ENCODE measurements around the gene TP63. TPM values are rescaled to one million over a fixed set of nuclear protein-coding genes. Genes with fewer than 3 reads are reported as not detected.
"Not testable (repeated sequence)": the region's sequence is repeated elsewhere in the genome, so short reads cannot be mapped to it uniquely, and the experiment has no call there.

TP63 gene
- total RNA-seq, 1 experiment from 2014 or later = not detected

DNA sequence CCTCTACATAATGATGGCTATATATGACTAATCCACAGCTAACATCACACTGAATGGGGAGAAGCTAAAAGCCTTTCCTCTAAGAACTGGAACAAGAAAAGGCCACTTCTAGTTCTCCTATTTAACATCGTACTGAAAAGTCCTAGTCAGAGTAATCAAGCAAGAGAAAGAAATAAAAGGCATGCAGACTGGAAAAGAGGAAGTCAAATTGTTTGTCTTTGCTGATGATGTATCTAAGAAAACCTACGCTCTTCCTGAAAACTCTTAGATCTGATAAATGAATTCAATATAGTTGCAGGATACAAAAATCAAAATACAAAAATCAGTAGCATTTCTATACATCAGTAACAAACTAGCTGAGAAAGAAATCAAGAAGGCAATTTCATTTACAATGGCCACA is 116.9 kb downstream of the TP63 start:
- Histone ChIP-seq H2BK12ac (ENCODE audit: insufficient read length, low read depth, low read length) (no peak overlapping the region), H3K9ac (ENCODE audit: extremely low read depth, insufficient read length, low read length) (no peak overlapping the region), H3K4ac (ENCODE audit: low read depth, low read length) (no peak overlapping the region), H2AK5ac (ENCODE audit: insufficient read length, low read length) (no peak overlapping the region), H3K4me1 (ENCODE audit: insufficient read depth, low read length) (no peaks in the 10 kb centered on the region), H3K79me2 (ENCODE audit: insufficient read depth, low read length) (no peaks in the 10 kb centered on the region), H4K91ac (ENCODE audit: insufficient read length, low read depth, low read length) (no peak overlapping the region), H2AFZ (ENCODE audit: low read length) (no peak overlapping the region), H3K23ac (ENCODE audit: insufficient read length, low read depth, low read length) (no peak overlapping the region), H3K9me3 (ENCODE audit: control insufficient read depth, low read depth, low read length) (no peaks in the 10 kb centered on the region), H2BK20ac (ENCODE audit: low read depth, low read length, poor library complexity, severe bottlenecking) (no peak overlapping the region), H3K27me3 (ENCODE audit: insufficient read depth, low read length) (no peaks in the 10 kb centered on the region), H2BK5ac (ENCODE audit: insufficient read length, low read length) (no peak overlapping the region), H4K20me1 (ENCODE audit: control insufficient read depth, insufficient read depth, insufficient read length) (no peaks in the 10 kb centered on the region), H3K14ac (ENCODE audit: insufficient read depth, low read length) (no peak overlapping the region), H3T11ph (ENCODE audit: low read length) (no peak overlapping the region), H3K56ac (ENCODE audit: insufficient read length, low read depth, low read length) (no peak overlapping the region), H3K27ac (ENCODE audit: insufficient read length, low read depth, low read length) (no peak overlapping the region), H3K18ac (ENCODE audit: insufficient read length, low read depth, low read length) (no peak overlapping the region), H2BK120ac (ENCODE audit: low read depth, low read length, poor library complexity, severe bottlenecking) (no peak overlapping the region), H3K79me1 (ENCODE audit: insufficient read depth, low read depth, low read length, poor library complexity, severe bottlenecking) (no peaks in the 10 kb centered on the region), H4K5ac (ENCODE audit: insufficient read length, low read depth, low read length) (no peak overlapping the region), H4K8ac (replicated peaks; ENCODE audit: insufficient read length, low read depth, low read length) (no peak overlapping the region), H2BK15ac (ENCODE audit: low read depth, low read length) (no peak overlapping the region), H3K4me2 (ENCODE audit: insufficient read depth, insufficient read length, low read length) (no peak overlapping the region), H3K23me2 (ENCODE audit: insufficient read length, low read depth, low read length, poor library complexity, severe bottlenecking) (no peaks in the 10 kb centered on the region)
- no peaks in the 10 kb centered on the region for H3K4me1 Mint-ChIP-seq
- no peaks in the 10 kb centered on the region for H3K36me3 Mint-ChIP-seq (ENCODE audit: insufficient read depth in 1 of 3, low read depth in 3 of 3)
- TF ChIP-seq, protein P1, sequence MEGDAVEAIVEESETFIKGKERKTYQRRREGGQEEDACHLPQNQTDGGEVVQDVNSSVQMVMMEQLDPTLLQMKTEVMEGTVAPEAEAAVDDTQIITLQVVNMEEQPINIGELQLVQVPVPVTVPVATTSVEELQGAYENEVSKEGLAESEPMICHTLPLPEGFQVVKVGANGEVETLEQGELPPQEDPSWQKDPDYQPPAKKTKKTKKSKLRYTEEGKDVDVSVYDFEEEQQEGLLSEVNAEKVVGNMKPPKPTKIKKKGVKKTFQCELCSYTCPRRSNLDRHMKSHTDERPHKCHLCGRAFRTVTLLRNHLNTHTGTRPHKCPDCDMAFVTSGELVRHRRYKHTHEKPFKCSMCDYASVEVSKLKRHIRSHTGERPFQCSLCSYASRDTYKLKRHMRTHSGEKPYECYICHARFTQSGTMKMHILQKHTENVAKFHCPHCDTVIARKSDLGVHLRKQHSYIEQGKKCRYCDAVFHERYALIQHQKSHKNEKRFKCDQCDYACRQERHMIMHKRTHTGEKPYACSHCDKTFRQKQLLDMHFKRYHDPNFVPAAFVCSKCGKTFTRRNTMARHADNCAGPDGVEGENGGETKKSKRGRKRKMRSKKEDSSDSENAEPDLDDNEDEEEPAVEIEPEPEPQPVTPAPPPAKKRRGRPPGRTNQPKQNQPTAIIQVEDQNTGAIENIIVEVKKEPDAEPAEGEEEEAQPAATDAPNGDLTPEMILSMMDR (conservative IDR thresholded peaks at IDR 0.05) = no peak
- H3K9me3 Mint-ChIP-seq = peaks cover 0 to 4% of the 10 kb centered on the region in 2 experiments; a peak in 1 of 5 replicates
- no peak for DNase-seq
- H3K27me3 Mint-ChIP-seq (ENCODE audit: low read depth) = no peaks in the 10 kb centered on the region; the same call in 1 of the 2 replicates
- no peak overlapping the region for H3K27ac Mint-ChIP-seq
- WGBS (ENCODE audit: extremely low coverage, insufficient read length, low lambda C conversion rate) = no CpG with 5 or more reads among the region's 2 CpGs
- H3K4me3 Mint-ChIP-seq = no peak overlapping the region

GRCh38 chr3:189750972-189751371 is 119.8 kb downstream of the TP63 start:
- not testable (repeated sequence) for H3K79me2 ChIP-seq (ENCODE audit: insufficient read depth, low read length); H4K5ac ChIP-seq (ENCODE audit: insufficient read length, low read depth, low read length); H3K4me3 Mint-ChIP-seq; H2BK5ac ChIP-seq (ENCODE audit: insufficient read length, low read length); H3K27me3 Mint-ChIP-seq (ENCODE audit: low read depth); H3K79me1 ChIP-seq (ENCODE audit: insufficient read depth, low read depth, low read length, poor library complexity, severe bottlenecking); H3K18ac ChIP-seq (ENCODE audit: insufficient read length, low read depth, low read length); H2BK12ac ChIP-seq (ENCODE audit: insufficient read length, low read depth, low read length); H3K36me3 Mint-ChIP-seq (ENCODE audit: insufficient read depth in 1 of 3, low read depth in 3 of 3); H3T11ph ChIP-seq (ENCODE audit: low read length); H3K9me3 Mint-ChIP-seq; H3K27ac ChIP-seq (ENCODE audit: insufficient read length, low read depth, low read length); H4K91ac ChIP-seq (ENCODE audit: insufficient read length, low read depth, low read length); H3K4me1 Mint-ChIP-seq; H3K4ac ChIP-seq (ENCODE audit: low read depth, low read length); H2BK15ac ChIP-seq (ENCODE audit: low read depth, low read length); H3K4me1 ChIP-seq (ENCODE audit: insufficient read depth, low read length); H2BK20ac ChIP-seq (ENCODE audit: low read depth, low read length, poor library complexity, severe bottlenecking); H3K23me2 ChIP-seq (ENCODE audit: insufficient read length, low read depth, low read length, poor library complexity, severe bottlenecking); H2BK120ac ChIP-seq (ENCODE audit: low read depth, low read length, poor library complexity, severe bottlenecking); H3K14ac ChIP-seq (ENCODE audit: insufficient read depth, low read length); H3K27me3 ChIP-seq (ENCODE audit: insufficient read depth, low read length); H3K27ac Mint-ChIP-seq; H3K9ac ChIP-seq (ENCODE audit: extremely low read depth, insufficient read length, low read length); H2AK5ac ChIP-seq (ENCODE audit: insufficient read length, low read length); H3K56ac ChIP-seq (ENCODE audit: insufficient read length, low read depth, low read length); H3K9me3 ChIP-seq (ENCODE audit: control insufficient read depth, low read depth, low read length); H3K23ac ChIP-seq (ENCODE audit: insufficient read length, low read depth, low read length); H3K4me2 ChIP-seq (ENCODE audit: insufficient read depth, insufficient read length, low read length); H4K8ac ChIP-seq (replicated peaks; ENCODE audit: insufficient read length, low read depth, low read length); H2AFZ ChIP-seq (ENCODE audit: low read length); DNase-seq; H4K20me1 ChIP-seq (ENCODE audit: control insufficient read depth, insufficient read depth, insufficient read length)
- no CpG with 5 or more reads among the region's 4 CpGs for WGBS (ENCODE audit: extremely low coverage, insufficient read length, low lambda C conversion rate)

Measured in H9 (cell line).